Left renal cortex interstitium (tissue), 4 donors: ENCODE measurements around the gene PLXDC1. TPM values are rescaled to one million over a fixed set of nuclear protein-coding genes. Genes with fewer than 3 reads are reported as not detected.
"Not testable (repeated sequence)": the region's sequence is repeated elsewhere in the genome, so short reads cannot be mapped to it uniquely, and the experiment has no call there.

Experiments
- DNase-seq, 4 donors: peaks; one replicate each; pipeline ENCODE4 v3.0.0-alpha.2; 2013; ENCODE audit warnings: low read depth in 4 of 4, low spot score in 2 of 4, missing footprints in 1 of 4
- polyA plus RNA-seq, 4 donors: library from polyadenylated mRNA; unstranded; fragments of 120-200 nt; gene quantifications; one replicate each; pipeline ENCODE4 v1.2.1, GENCODE V29; 2013; ENCODE audit not compliant: insufficient read length in 4 of 4

PLXDC1 gene
- polyA plus RNA-seq, 4 donors: 5.5 to 8.8 (median 7.9) TPM

GRCh38 chr17:39073353-39073752 is 78.1 kb downstream of the PLXDC1 start:
- DNase-seq: no peak

GRCh38 chr17:39071573-39071972 is 79.9 kb downstream of the PLXDC1 start:
- DNase-seq: no peak

GRCh38 chr17:39069114-39069756 is 82.2 kb downstream of the PLXDC1 start:
- DNase-seq: no peak

- no peak for DNase-seq
Measured at GRCh38 chr17:39064819-39065218, 86.6 kb downstream of the PLXDC1 start.

GRCh38 chr17:39064374-39064773 is 87.1 kb downstream of the PLXDC1 start:
- no peak for DNase-seq

GRCh38 chr17:39063681-39064069 is 87.8 kb downstream of the PLXDC1 start:
- no peak for DNase-seq

GRCh38 chr17:39062846-39063680 is 88.4 kb downstream of the PLXDC1 start:
- DNase-seq: no peak

- DNase-seq: no peak
Measured at GRCh38 chr17:39058524-39058923, 92.9 kb downstream of the PLXDC1 start.

- no peak for DNase-seq
Measured at GRCh38 chr17:39057701-39058206, 93.7 kb downstream of the PLXDC1 start.

GRCh38 chr17:39054111-39054645 is 97.3 kb downstream of the PLXDC1 start:
- no peak for DNase-seq

- not testable (repeated sequence) for DNase-seq
Measured at GRCh38 chr17:39052423-39052822, 99.0 kb downstream of the PLXDC1 start.

- DNase-seq: no peak
Measured at GRCh38 chr17:39051001-39051585, 100.3 kb downstream of the PLXDC1 start.

- no peak for DNase-seq
Measured at GRCh38 chr17:39045948-39046679, 105.3 kb downstream of the PLXDC1 start.

GRCh38 chr17:39036009-39036408 is 115.4 kb downstream of the PLXDC1 start:
- DNase-seq: no peak

GRCh38 chr17:39035578-39035977 is 115.9 kb downstream of the PLXDC1 start:
- DNase-seq: not testable (repeated sequence)

GRCh38 chr17:39028690-39029089 is 122.7 kb downstream of the PLXDC1 start:
- no peak for DNase-seq

GRCh38 chr17:39027455-39028035 is 123.9 kb downstream of the PLXDC1 start:
- no peak for DNase-seq

GRCh38 chr17:39026980-39027451 is 124.4 kb downstream of the PLXDC1 start:
- no peak for DNase-seq

- DNase-seq: not testable (repeated sequence)
Measured at GRCh38 chr17:39026346-39026745, 125.1 kb downstream of the PLXDC1 start.

- no peak for DNase-seq
Measured at GRCh38 chr17:39022924-39023323, 128.5 kb downstream of the PLXDC1 start.
